HEK293 (cell line): ENCODE results near the gene SLCO4A1.
A peak's percentile ranks its signal among the peaks of the same experiment; 100 is the strongest.
"Not testable (repeated sequence)": the region's sequence is repeated elsewhere in the genome, so short reads cannot be mapped to it uniquely, and the experiment has no call there.

Experiments used
- CTCF ChIA-PET: fragments of 350-600 bp; formaldehyde crosslinking; extraction: SDS; loops from one replicate; lab custom pipeline; 2021; ENCODE audit warnings: antibody characterized with exemption; lab: Yijun Ruan, JAX
- POLR2A ChIA-PET: fragments of 300-600 bp; formaldehyde crosslinking; extraction: SDS; loops from one replicate; lab custom pipeline; 2020; ENCODE audit warnings: antibody characterized with exemption, inconsistent platforms; lab: Yijun Ruan, JAX
- H3K27ac ChIP-seq: fragments of 200-500 bp; sonication (Bioruptor generic); 2 replicates; pipeline ENCODE4 v1.5.1; 2014; ENCODE audit warnings: low read depth, low read length, control low read depth, inconsistent platforms; ENCODE audit errors: extremely low read depth
- H3K36me3 ChIP-seq, 2 experiments: fragments of 200-500 bp in 1 of 2; sonication (Bioruptor generic) in 1 of 2; 1 replicate in 1 of 2; 2 replicates in 1 of 2; pipeline ENCODE4 v1.5.1; 2014 to 2017; ENCODE audit warnings: inconsistent platforms in 2 of 2, low read length in 2 of 2; ENCODE audit not compliant: control insufficient read depth in 2 of 2, insufficient read depth in 1 of 2
- H3K4me1 ChIP-seq: fragments of 200-500 bp; sonication (Bioruptor generic); 2 replicates; pipeline ENCODE4 v1.5.1; 2014; ENCODE audit warnings: mild to moderate bottlenecking, low read length, inconsistent platforms; ENCODE audit not compliant: control insufficient read depth, insufficient read depth
- H3K4me3 ChIP-seq: 2 replicates; pipeline ENCODE4 v1.5.1; 2011; ENCODE audit warnings: low read depth, mild to moderate bottlenecking, control low read depth, low read length, moderate library complexity
- H3K9me3 ChIP-seq: fragments of 200-500 bp; sonication (Bioruptor generic); 2 replicates; pipeline ENCODE4 v1.5.1; 2014; ENCODE audit warnings: low read depth, low read length, inconsistent platforms; ENCODE audit not compliant: control insufficient read depth, insufficient read depth
- GLIS1 ChIP-seq: fragments of 450-650 bp; formaldehyde crosslinking; IDR thresholded peaks from 2 replicates; pipeline ENCODE4 v1.5.1; 2016; ENCODE audit warnings: missing biosample characterization, missing genetic modification characterization
- HIC1 ChIP-seq: fragments of 450-650 bp; formaldehyde crosslinking; IDR thresholded peaks from 2 replicates; pipeline ENCODE4 v1.5.1; 2016; ENCODE audit warnings: missing biosample characterization, missing genetic modification characterization
- HOXA7 ChIP-seq: sonication (generic); formaldehyde crosslinking; IDR thresholded peaks from 2 replicates; pipeline ENCODE4 v1.8.1; 2022; ENCODE audit warnings: missing genetic modification reagents, borderline replicate concordance
- KLF1 ChIP-seq: fragments of 450-650 bp; formaldehyde crosslinking; IDR thresholded peaks from 2 replicates; pipeline ENCODE4 v1.5.1; 2016; ENCODE audit warnings: missing biosample characterization, missing genetic modification characterization
- ZBTB11 ChIP-seq: fragments of 450-650 bp; formaldehyde crosslinking; conservative IDR thresholded peaks from 2 replicates; pipeline ENCODE4 v1.5.1; 2016; ENCODE audit warnings: low read depth, missing biosample characterization, missing genetic modification characterization
- ZFP41 ChIP-seq: fragments of 450-650 bp; formaldehyde crosslinking; IDR thresholded peaks from 2 replicates; pipeline ENCODE4 v1.5.1; 2016; ENCODE audit warnings: missing biosample characterization, missing genetic modification characterization, borderline replicate concordance
- ZIC2 ChIP-seq: fragments of 450-650 bp; formaldehyde crosslinking; IDR thresholded peaks from 2 replicates; pipeline ENCODE4 v1.5.1; 2016; ENCODE audit warnings: missing biosample characterization, missing genetic modification characterization
- ZNF184 ChIP-seq: fragments of 450-650 bp; IDR thresholded peaks from 2 replicates; pipeline ENCODE4 v1.5.1; 2018; ENCODE audit warnings: missing biosample characterization, mild to moderate bottlenecking, missing genetic modification characterization
- ZNF394 ChIP-seq: fragments of 450-650 bp; formaldehyde crosslinking; IDR thresholded peaks from 2 replicates; pipeline ENCODE4 v1.5.1; 2016; ENCODE audit warnings: missing biosample characterization, missing genetic modification characterization, mild to moderate bottlenecking, moderate library complexity, borderline replicate concordance
- ZNF513 ChIP-seq: fragments of 450-650 bp; IDR thresholded peaks from 2 replicates; pipeline ENCODE4 v1.5.1; 2018; ENCODE audit warnings: missing biosample characterization, missing genetic modification characterization
- ZNF626 ChIP-seq: fragments of 450-650 bp; sonication (Bioruptor Pico); formaldehyde crosslinking; IDR thresholded peaks from 2 replicates; pipeline ENCODE4 v1.5.1; 2018; ENCODE audit warnings: missing biosample characterization, missing genetic modification characterization, inconsistent platforms
- TF ChIP-seq, protein P1 (sequence below): fragments of 450-650 bp; formaldehyde crosslinking; IDR thresholded peaks from 2 replicates; pipeline ENCODE4 v1.5.1; 2016; ENCODE audit warnings: missing biosample characterization, missing genetic modification characterization
- TF ChIP-seq, protein P2 (sequence below): fragments of 450-650 bp; formaldehyde crosslinking; IDR thresholded peaks from 2 replicates; pipeline ENCODE4 v1.5.1; 2016; ENCODE audit warnings: missing biosample characterization, missing genetic modification characterization

The SLCO4A1 gene

DNA sequence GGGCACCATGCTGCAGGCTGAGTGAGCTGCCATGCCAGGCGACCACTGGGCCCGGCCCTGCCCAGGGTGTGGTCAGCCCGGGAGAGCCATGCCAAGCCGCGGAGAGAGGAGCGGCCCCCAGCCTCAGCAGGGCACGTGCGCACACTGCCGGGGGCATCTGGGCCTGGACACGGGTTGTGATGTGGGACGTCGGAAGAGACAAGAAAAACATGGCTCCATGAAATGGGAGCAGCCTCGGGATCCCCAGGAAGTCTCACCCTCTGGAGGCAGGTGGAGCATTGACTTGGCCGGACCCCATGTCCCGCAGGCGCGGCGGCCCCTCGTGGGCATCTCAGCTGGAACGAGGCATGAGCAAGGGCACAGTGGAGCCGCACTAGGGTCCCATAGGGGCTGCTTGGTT is 16.8 kb upstream of the SLCO4A1 start (continued):
- TF ChIP-seq, protein P1, sequence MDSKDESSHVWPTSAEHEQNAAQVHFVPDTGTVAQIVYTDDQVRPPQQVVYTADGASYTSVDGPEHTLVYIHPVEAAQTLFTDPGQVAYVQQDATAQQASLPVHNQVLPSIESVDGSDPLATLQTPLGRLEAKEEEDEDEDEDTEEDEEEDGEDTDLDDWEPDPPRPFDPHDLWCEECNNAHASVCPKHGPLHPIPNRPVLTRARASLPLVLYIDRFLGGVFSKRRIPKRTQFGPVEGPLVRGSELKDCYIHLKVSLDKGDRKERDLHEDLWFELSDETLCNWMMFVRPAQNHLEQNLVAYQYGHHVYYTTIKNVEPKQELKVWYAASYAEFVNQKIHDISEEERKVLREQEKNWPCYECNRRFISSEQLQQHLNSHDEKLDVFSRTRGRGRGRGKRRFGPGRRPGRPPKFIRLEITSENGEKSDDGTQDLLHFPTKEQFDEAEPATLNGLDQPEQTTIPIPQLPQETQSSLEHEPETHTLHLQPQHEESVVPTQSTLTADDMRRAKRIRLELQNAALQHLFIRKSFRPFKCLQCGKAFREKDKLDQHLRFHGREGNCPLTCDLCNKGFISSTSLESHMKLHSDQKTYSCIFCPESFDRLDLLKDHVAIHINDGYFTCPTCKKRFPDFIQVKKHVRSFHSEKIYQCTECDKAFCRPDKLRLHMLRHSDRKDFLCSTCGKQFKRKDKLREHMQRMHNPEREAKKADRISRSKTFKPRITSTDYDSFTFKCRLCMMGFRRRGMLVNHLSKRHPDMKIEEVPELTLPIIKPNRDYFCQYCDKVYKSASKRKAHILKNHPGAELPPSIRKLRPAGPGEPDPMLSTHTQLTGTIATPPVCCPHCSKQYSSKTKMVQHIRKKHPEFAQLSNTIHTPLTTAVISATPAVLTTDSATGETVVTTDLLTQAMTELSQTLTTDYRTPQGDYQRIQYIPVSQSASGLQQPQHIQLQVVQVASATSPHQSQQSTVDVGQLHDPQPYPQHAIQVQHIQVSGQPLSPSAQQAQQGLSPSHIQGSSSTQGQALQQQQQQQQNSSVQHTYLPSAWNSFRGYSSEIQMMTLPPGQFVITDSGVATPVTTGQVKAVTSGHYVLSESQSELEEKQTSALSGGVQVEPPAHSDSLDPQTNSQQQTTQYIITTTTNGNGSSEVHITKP (tag by site-specific recombination): no peak
- no peak for TF ChIP-seq ZNF184 (tag by site-specific recombination)
- no peak for TF ChIP-seq HOXA7 (CRISPR knock-in tag)
- TF ChIP-seq KLF1: no peak

GRCh38 chr20:62625921-62626547 is 16.3 kb upstream of the SLCO4A1 start:
- Histone ChIP-seq H3K4me3 (no peak overlapping the region), H3K9me3 (no peaks in the 10 kb centered on the region), H3K27ac (no peak overlapping the region), H3K36me3 (no peaks in the 10 kb centered on the region), H3K4me1 (peaks cover 10% of the 10 kb centered on the region)
- CTCF ChIA-PET: interaction anchor here (5.2 kb wide), 1 partner anchor 9 kb away, joined by 18 read pairs; no protein-coding TSS in a partner anchor
- TF ChIP-seq ZIC2 (tag by site-specific recombination): peak; percentile 96
- peak; percentile 90 for TF ChIP-seq GLIS1 (tag by site-specific recombination)
- TF ChIP-seq ZNF394: no peak
- POLR2A ChIA-PET: interaction anchor here (1.4 kb wide), 1 partner anchor 17 kb away, joined by 3 read pairs; the partner anchor contains the start of gene SLCO4A1

DNA sequence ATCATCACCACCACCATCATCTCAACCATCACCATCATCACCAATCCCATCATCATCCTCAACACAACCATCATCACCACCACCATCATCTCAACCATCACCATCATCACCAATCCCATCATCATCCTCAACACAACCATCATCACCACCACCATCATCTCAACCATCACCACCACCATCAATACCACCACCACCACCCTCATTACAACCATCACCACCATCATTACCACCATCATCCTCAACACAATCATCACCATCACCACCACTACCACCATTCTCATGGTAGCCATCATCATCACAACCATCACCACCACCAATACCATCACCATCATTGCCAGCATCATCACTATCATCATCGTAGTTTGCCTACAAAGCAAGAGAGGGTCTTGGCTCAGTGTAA is 14.9 kb upstream of the SLCO4A1 start:
- POLR2A ChIA-PET, H3K4me3 ChIP-seq, H3K36me3 ChIP-seq, H3K27ac ChIP-seq, H3K4me1 ChIP-seq, H3K9me3 ChIP-seq: not testable (repeated sequence)
- CTCF ChIA-PET: interaction anchor here (5.2 kb wide), 1 partner anchor 11 kb away, joined by 18 read pairs; no protein-coding TSS in a partner anchor
- TF ChIP-seq, protein P2, sequence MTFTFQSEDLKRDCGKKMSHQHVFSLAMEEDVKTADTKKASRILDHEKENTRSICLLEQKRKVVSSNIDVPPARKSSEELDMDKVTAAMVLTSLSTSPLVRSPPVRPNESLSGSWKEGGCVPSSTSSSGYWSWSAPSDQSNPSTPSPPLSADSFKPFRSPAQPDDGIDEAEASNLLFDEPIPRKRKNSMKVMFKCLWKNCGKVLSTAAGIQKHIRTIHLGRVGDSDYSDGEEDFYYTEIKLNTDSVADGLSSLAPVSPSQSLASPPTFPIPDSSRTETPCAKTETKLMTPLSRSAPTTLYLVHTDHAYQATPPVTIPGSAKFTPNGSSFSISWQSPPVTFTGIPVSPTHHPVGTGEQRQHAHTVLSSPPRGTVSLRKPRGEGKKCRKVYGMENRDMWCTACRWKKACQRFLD (tag by site-specific recombination): 0 out of 2 replicates have a peak, but pooled peaks have one; percentile 32
- peak; percentile 79; the same call in 1 of the 2 replicates for TF ChIP-seq ZNF513 (tag by site-specific recombination)
- TF ChIP-seq, all 188 proteins: peak for 2; not testable (repeated sequence) for 186

- peaks cover 10% of the 10 kb centered on the region for H3K4me1 ChIP-seq
- ChIA-PET CTCF (interaction anchor here (0.6 to 5.2 kb wide), 3 partner anchors 11 to 213 kb away, joined by 3 to 18 read pairs (median 3); no protein-coding TSS in a partner anchor), POLR2A (no interaction called here)
- no peaks in the 10 kb centered on the region for H3K36me3 ChIP-seq
- H3K9me3 ChIP-seq: no peaks in the 10 kb centered on the region
- H3K27ac ChIP-seq: no peak overlapping the region
- H3K4me3 ChIP-seq: no peak overlapping the region
- TF ChIP-seq HIC1 (tag by site-specific recombination) (no peak), ZNF626 (tag by site-specific recombination) (no peak), ZBTB11 (tag by site-specific recombination) (no peak), ZFP41 (tag by site-specific recombination) (no peak), KLF1 (no peak)
Measured at GRCh38 chr20:62627901-62628612, 14.2 kb upstream of the SLCO4A1 start.
